GM21528 (cell line): ENCODE results near the gene ERCC2.

Experiments
- ATAC-seq: cut with Tn5 transposase; IDR thresholded peaks from one replicate; pipeline ENCODE4 v1.9.1; 2021; ENCODE audit warnings: mild to moderate bottlenecking, moderate library complexity; ENCODE audit not compliant: unreplicated experiment, low FRiP score

ERCC2 gene

GRCh38 chr19:45306518-45307027, 63.8 kb downstream of the ERCC2 start:
- ATAC-seq: no peak

GRCh38 chr19:45306040-45306439, 64.3 kb downstream of the ERCC2 start:
- ATAC-seq: no peak

GRCh38 chr19:45305421-45305820, 65.0 kb downstream of the ERCC2 start:
- no peak for ATAC-seq

GRCh38 chr19:45305007-45305406, 65.4 kb downstream of the ERCC2 start:
- no peak for ATAC-seq

- no peak for ATAC-seq
Measured at GRCh38 chr19:45304141-45304926, 66.0 kb downstream of the ERCC2 start.

GRCh38 chr19:45303269-45304060, 66.9 kb downstream of the ERCC2 start:
- ATAC-seq: no peak

GRCh38 chr19:45302416-45302815, 68.0 kb downstream of the ERCC2 start:
- ATAC-seq: no peak
